IMR-90 (cell line): ENCODE data around the gene NAV2. TPM values are rescaled to one million over a fixed set of nuclear protein-coding genes. Genes with fewer than 3 reads are reported as not detected.

Source experiments
- ATAC-seq: fragments of 200-7000 bp; cut with Tn5 transposase; 2 replicates; pipeline ENCODE4 v1.9.1; 2020; ENCODE audit warnings: low read depth, mild to moderate bottlenecking, moderate library complexity
- BruUV-seq: library from RNA; stranded (reverse); fragments of 400-500 nt; replicated peaks from 2 replicates; lab custom pipeline; 2021; lab: Mats Ljungman, UMichigan
- CTCF ChIA-PET: fragments of 300-600 bp; formaldehyde crosslinking; extraction: SDS; loops from one replicate; lab custom pipeline; 2021; ENCODE audit warnings: antibody characterized with exemption; lab: Yijun Ruan, JAX
- POLR2A ChIA-PET: fragments of 300-600 bp; sonication (Branson Sonifier 250); formaldehyde crosslinking; loops from one replicate; lab custom pipeline; 2022; ENCODE audit warnings: antibody characterized with exemption; ENCODE audit not compliant: unreplicated experiment; lab: Charles Lee
- DNase-seq: peaks from one replicate; pipeline ENCODE4 v3.0.0; 2013
- H2AFZ ChIP-seq: replicated peaks from 2 replicates; pipeline ENCODE3; 2013; ENCODE audit warnings: low read length, mild to moderate bottlenecking; ENCODE audit not compliant: poor library complexity
- H2AK5ac ChIP-seq: 2 replicates; pipeline ENCODE4 v1.6.1; 2013; ENCODE audit warnings: low read depth, low read length, inconsistent platforms
- H2AK9ac ChIP-seq: replicated peaks from 2 replicates; pipeline ENCODE3; 2013; ENCODE audit warnings: mild to moderate bottlenecking, low read depth, low read length, moderate library complexity; ENCODE audit not compliant: poor library complexity
- H2BK120ac ChIP-seq: 2 replicates; pipeline ENCODE4 v1.6.1; 2013; ENCODE audit warnings: low read depth, low read length, inconsistent platforms
- H2BK15ac ChIP-seq: 3 replicates; pipeline ENCODE4 v1.6.1; 2013; ENCODE audit warnings: low read depth, low read length, inconsistent platforms
- H2BK20ac ChIP-seq: 2 replicates; pipeline ENCODE4 v1.6.1; 2013; ENCODE audit warnings: low read depth, mild to moderate bottlenecking, inconsistent platforms, low read length, moderate library complexity
- H2BK5ac ChIP-seq: 2 replicates; pipeline ENCODE4 v1.6.1; 2013; ENCODE audit warnings: mild to moderate bottlenecking, low read depth, low read length, inconsistent platforms; ENCODE audit not compliant: poor library complexity, severe bottlenecking
- H3K14ac ChIP-seq: replicated peaks from 2 replicates; pipeline ENCODE4 v1.6.1; 2013; ENCODE audit warnings: low read depth, low read length, inconsistent platforms
- H3K18ac ChIP-seq: 2 replicates; pipeline ENCODE4 v1.6.1; 2013; ENCODE audit warnings: low read depth, low read length, control low read depth
- H3K23ac ChIP-seq: 2 replicates; pipeline ENCODE4 v1.6.1; 2013; ENCODE audit warnings: low read depth, low read length, inconsistent platforms
- H3K27ac ChIP-seq: 2 replicates; pipeline ENCODE4 v1.5.1; 2013; ENCODE audit warnings: mild to moderate bottlenecking, control low read depth, low read length; ENCODE audit not compliant: insufficient read depth
- H3K27me3 ChIP-seq: 2 replicates; pipeline ENCODE4 v1.6.1; 2013; ENCODE audit warnings: low read length; ENCODE audit not compliant: control insufficient read depth, insufficient read depth
- H3K36me3 ChIP-seq: 2 replicates; pipeline ENCODE4 v1.6.1; 2013; ENCODE audit warnings: low read length, mixed read lengths; ENCODE audit not compliant: control insufficient read depth, insufficient read depth
- H3K4ac ChIP-seq: 2 replicates; pipeline ENCODE4 v1.6.1; 2013; ENCODE audit warnings: low read depth, low read length, inconsistent platforms
- H3K4me1 ChIP-seq: 2 replicates; pipeline ENCODE4 v1.6.1; 2013; ENCODE audit warnings: low read length, mixed read lengths; ENCODE audit not compliant: control insufficient read depth, insufficient read depth
- H3K4me2 ChIP-seq: 2 replicates; pipeline ENCODE4 v1.6.1; 2013; ENCODE audit warnings: low read depth, mild to moderate bottlenecking, control low read depth, low read length, moderate library complexity
- H3K4me3 ChIP-seq: 2 replicates; pipeline ENCODE4 v1.5.1; 2013; ENCODE audit warnings: low read depth, mild to moderate bottlenecking, control low read depth, low read length, moderate library complexity; ENCODE audit not compliant: insufficient read depth
- H3K56ac ChIP-seq: 2 replicates; pipeline ENCODE4 v1.6.1; 2013; ENCODE audit warnings: low read length, inconsistent platforms; ENCODE audit not compliant: insufficient read depth; ENCODE audit errors: extremely low read depth
- H3K79me1 ChIP-seq, 2 experiments: 2 replicates each; pipeline ENCODE4 v1.6.1; 2013; ENCODE audit warnings: low read length in 2 of 2, inconsistent platforms in 1 of 2, low read depth in 1 of 2
- H3K9ac ChIP-seq: 2 replicates; pipeline ENCODE4 v1.6.1; 2013; ENCODE audit warnings: low read depth, low read length, control low read depth
- H3K9me1 ChIP-seq: 2 replicates; pipeline ENCODE4 v1.6.1; 2013; ENCODE audit warnings: low read length, inconsistent platforms; ENCODE audit not compliant: insufficient read depth
- H3K9me3 ChIP-seq: 2 replicates; pipeline ENCODE4 v1.6.1; 2013; ENCODE audit warnings: low read length; ENCODE audit not compliant: control insufficient read depth, insufficient read depth
- H4K20me1 ChIP-seq: 2 replicates; pipeline ENCODE4 v1.6.1; 2013; ENCODE audit warnings: low read length, inconsistent platforms; ENCODE audit not compliant: insufficient read depth
- H4K5ac ChIP-seq: 2 replicates; pipeline ENCODE4 v1.6.1; 2013; ENCODE audit warnings: mild to moderate bottlenecking, low read depth, low read length, control low read depth
- H4K8ac ChIP-seq, 2 experiments: 2 replicates each; pipeline ENCODE4 v1.6.1; 2013; ENCODE audit warnings: low read depth in 2 of 2, low read length in 2 of 2, control low read depth in 1 of 2, inconsistent platforms in 1 of 2
- H4K91ac ChIP-seq: 2 replicates; pipeline ENCODE4 v1.6.1; 2013; ENCODE audit warnings: low read depth, low read length, inconsistent platforms; ENCODE audit not compliant: insufficient read depth
- CEBPB ChIP-seq: IDR thresholded peaks from 2 replicates; pipeline ENCODE4 v1.6.1; 2012; ENCODE audit warnings: low read depth, low read length, improper control_type of control experiment
- CHD1 ChIP-seq: IDR thresholded peaks from 2 replicates; pipeline ENCODE4 v1.6.1; 2012; ENCODE audit warnings: low read depth, low read length, improper control_type of control experiment
- MAZ ChIP-seq: IDR thresholded peaks from 2 replicates; pipeline ENCODE4 v1.6.1; 2012; ENCODE audit warnings: low read depth, mild to moderate bottlenecking, low read length, improper control_type of control experiment, moderate library complexity, borderline replicate concordance
- POLR2A ChIP-seq: IDR thresholded peaks from 2 replicates; pipeline ENCODE4 v1.6.1; 2012; ENCODE audit warnings: mild to moderate bottlenecking, low read depth, low read length
- RAD21 ChIP-seq: IDR thresholded peaks from 2 replicates; pipeline ENCODE4 v1.6.1; 2012; ENCODE audit warnings: low read length, improper control_type of control experiment
- RFX5 ChIP-seq: IDR thresholded peaks from 2 replicates; pipeline ENCODE4 v1.8.0; 2012; ENCODE audit warnings: low read depth, mild to moderate bottlenecking, low read length, moderate library complexity
- SMC3 ChIP-seq: fragments of 150-350 bp; IDR thresholded peaks from 2 replicates; pipeline ENCODE4 v1.6.1; 2016; ENCODE audit warnings: low read depth, mild to moderate bottlenecking, antibody characterized with exemption, low read length, moderate library complexity
- WGBS, 2 experiments: methylation state at CpG; one replicate each; pipeline versions ENCODE4 v1.1.5 to v1.1.7; 2013; ENCODE audit warnings: missing lambda C conversion rate in 2 of 2; ENCODE audit not compliant: insufficient read length in 1 of 2; ENCODE audit errors: extremely low coverage in 2 of 2; 5-methylcytosine and 5-hydroxymethylcytosine counted together
- dilution Hi-C: fragments of 300-500 bp; cut with HindIII; formaldehyde crosslinking; loops from one replicate; pipeline ENCODE4 v1.14.3; 2018; ENCODE audit warnings: low sequenced_read_pairs; ENCODE audit not compliant: unreplicated experiment
- in situ Hi-C: fragments of 300-500 bp; cut with MboI; formaldehyde crosslinking; loops from 3 replicates; pipeline ENCODE4 v1.14.3; 2019; ENCODE audit warnings: low sequenced_read_pairs, inconsistent platforms, mixed read lengths
- intact Hi-C: fragments of 100-400 bp; cut with micrococcal nuclease; formaldehyde crosslinking; loops from 2 replicates; pipeline ENCODE4 v1.10.0; 2022
- polyA plus RNA-seq, 3 experiments: library from polyadenylated mRNA; depleted of rRNA; stranded (reverse); fragments of >200 nt; gene quantifications; 2 replicates each; pipeline ENCODE4 v1.2.3, GENCODE V29; 2012; ENCODE audit warnings: low replicate concordance in 1 of 3
- total RNA-seq: library from RNA; depleted of rRNA; stranded (reverse); fragments of >200 nt; gene quantifications from 2 replicates; pipeline ENCODE4 v1.2.3, GENCODE V29; 2012

Gene NAV2
- total and polyA plus RNA-seq, 2 of the 4 experiments (the other 2 are of a cell fraction) = 4.5 to 12.6 TPM

GRCh38 chr11:20061776-20062175, 349.1 kb downstream of the NAV2 start:
- intact Hi-C loops = no loop called here
- no peak overlapping the region for H3K14ac ChIP-seq
- H3K27ac ChIP-seq = no peak overlapping the region
- no peak overlapping the region for H2BK15ac ChIP-seq
- no peaks in the 10 kb centered on the region for H3K27me3 ChIP-seq
- no peak overlapping the region for H2BK120ac ChIP-seq
- H3K23ac ChIP-seq = no peak overlapping the region
- dilution Hi-C loops = no loop called here
- no peaks in the 10 kb centered on the region for H3K9me3 ChIP-seq
- no peak for ATAC-seq
- H3K4me1 ChIP-seq = peaks cover 3% of the 10 kb centered on the region
- H3K9ac ChIP-seq = no peak overlapping the region
- no peak overlapping the region for H3K4ac ChIP-seq
- no peak overlapping the region for H2AFZ ChIP-seq
- H3K4me3 ChIP-seq = no peak overlapping the region
- BruUV-seq = no TSS peak
- DNase-seq = no peak
- TF ChIP-seq MAZ (no peak), RAD21 (no peak), CEBPB (no peak), RFX5 (no peak), POLR2A (no peak), SMC3 (no peak), CHD1 (no peak)
- H4K8ac ChIP-seq = no peak overlapping the region
- no peaks in the 10 kb centered on the region for H4K20me1 ChIP-seq
- no peak overlapping the region for H3K56ac ChIP-seq
- WGBS, 2 experiments = no CpG with 5 or more reads among the region's 5 CpGs
- no peak overlapping the region for H2AK5ac ChIP-seq
- H4K91ac ChIP-seq = no peak overlapping the region
- ChIA-PET CTCF (no interaction called here), POLR2A (no interaction called here)
- H3K9me1 ChIP-seq = peaks cover 9% of the 10 kb centered on the region; the same call in 1 of the 2 replicates
- no peak overlapping the region for H2AK9ac ChIP-seq
- peaks cover 6% of the 10 kb centered on the region; the same call in 1 of the 2 replicates for H3K36me3 ChIP-seq
- H3K79me1 ChIP-seq = no peaks in the 10 kb centered on the region
- H3K18ac ChIP-seq = no peak overlapping the region
- in situ Hi-C loops = no loop called here
- no peak overlapping the region for H2BK20ac ChIP-seq
- no peak overlapping the region for H3K4me2 ChIP-seq
- H2BK5ac ChIP-seq = no peak overlapping the region
- H4K5ac ChIP-seq = no peak overlapping the region
